ENCODE measurements around the gene GNG2. TPM values are rescaled to one million over a fixed set of nuclear protein-coding genes. Genes with fewer than 3 reads are reported as not detected.

GNG2 gene
- total RNA-seq, 1 experiment from 2014 or later, result 18.9 TPM

GRCh38 chr14:52018252-52018651, 157.8 kb downstream of the GNG2 start:
- no peak for TF ChIP-seq CTCF (conservative IDR thresholded peaks at IDR 0.05; ENCODE audit: low read depth, low read length)
- no peak for TF ChIP-seq EZH2 (IDR thresholded peaks at IDR 0.05; ENCODE audit: borderline replicate concordance, low read depth, low read length, poor library complexity, severe bottlenecking)
- no peaks in the 10 kb centered on the region for H3K9me3 ChIP-seq (ENCODE audit: low read depth, low read length, poor library complexity, severe bottlenecking)
- DNase-seq (ENCODE audit: low spot score), result no peak
- H3K4me1 ChIP-seq (ENCODE audit: insufficient read depth, low read length, poor library complexity, severe bottlenecking), result peaks cover 51% of the 10 kb centered on the region
- ChIA-PET CTCF (no interaction called here), POLR2A (ENCODE audit: low non-redundant PET) (no interaction called here)
- H3K36me3 ChIP-seq (ENCODE audit: insufficient read depth, low read length, poor library complexity, severe bottlenecking), result no peaks in the 10 kb centered on the region
- H3K27me3 ChIP-seq (replicated peaks; ENCODE audit: insufficient read depth, low read depth, low read length, poor library complexity), result no peaks in the 10 kb centered on the region
- intact Hi-C loops (cut with micrococcal nuclease; ENCODE audit: unreplicated experiment), result no loop called here
- no TSS peak for BruUV-seq (replicated peaks)
- no peak overlapping the region for H3K4me3 ChIP-seq (ENCODE audit: low read depth, low read length, poor library complexity, severe bottlenecking)
- H3K27ac ChIP-seq (ENCODE audit: low read depth, low read length, poor library complexity, severe bottlenecking), result no peak overlapping the region

GRCh38 chr14:52018970-52019369, 158.6 kb downstream of the GNG2 start:
- Histone ChIP-seq H3K4me3 (ENCODE audit: low read depth, low read length, poor library complexity, severe bottlenecking) (no peak overlapping the region), H3K36me3 (ENCODE audit: insufficient read depth, low read length, poor library complexity, severe bottlenecking) (peaks cover 1% of the 10 kb centered on the region), H3K27me3 (replicated peaks; ENCODE audit: insufficient read depth, low read depth, low read length, poor library complexity) (no peaks in the 10 kb centered on the region), H3K27ac (ENCODE audit: low read depth, low read length, poor library complexity, severe bottlenecking) (no peak overlapping the region), H3K9me3 (ENCODE audit: low read depth, low read length, poor library complexity, severe bottlenecking) (no peaks in the 10 kb centered on the region), H3K4me1 (ENCODE audit: insufficient read depth, low read length, poor library complexity, severe bottlenecking) (peaks cover 55% of the 10 kb centered on the region)
- intact Hi-C loops (cut with micrococcal nuclease; ENCODE audit: unreplicated experiment), result no loop called here
- POLR2A ChIA-PET (ENCODE audit: low non-redundant PET), result no interaction called here
- CTCF ChIA-PET, result no interaction called here
- no peak for DNase-seq (ENCODE audit: low spot score)
- no TSS peak for BruUV-seq (replicated peaks)
- TF ChIP-seq CTCF (conservative IDR thresholded peaks at IDR 0.05; ENCODE audit: low read depth, low read length) (no peak), EZH2 (IDR thresholded peaks at IDR 0.05; ENCODE audit: borderline replicate concordance, low read depth, low read length, poor library complexity, severe bottlenecking) (no peak)

Other genes with a start within 250 kb of the GNG2 start
- gene FRMD6, start 208.7 kb upstream of the GNG2 start, total RNA-seq (2021), result 22.0 and 27.6 TPM in 2 replicates
- gene RTRAF, start 128.9 kb downstream of the GNG2 start, total RNA-seq (2021), result 258 and 267 TPM in 2 replicates
- gene NID2, start 208.4 kb downstream of the GNG2 start, total RNA-seq (2021), result 12.6 and 20.3 TPM in 2 replicates